GM23338 (cell line): Measurements from ENCODE around the gene RSBN1L. TPM values are rescaled to one million over a fixed set of nuclear protein-coding genes. Genes with fewer than 3 reads are reported as not detected.

Experiments used
- ATAC-seq: fragments of 200-7000 bp; cut with Tn5 transposase; 3 replicates; pipeline ENCODE4 v1.9.1; 2020
- DNase-seq: peaks from one replicate; pipeline ENCODE4 v3.0.0-alpha.2; 2015; ENCODE audit warnings: low spot score
- H2AFZ ChIP-seq: fragments of 200-600 bp; sonication (generic); 2 replicates; pipeline ENCODE4 v1.8.0; 2016; ENCODE audit warnings: antibody characterized with exemption, mild to moderate bottlenecking, moderate library complexity
- H3F3A ChIP-seq: fragments of 200-600 bp; sonication (generic); replicated peaks from 2 replicates; pipeline ENCODE4 v1.8.0; 2017; ENCODE audit warnings: antibody characterized with exemption, mixed run types, low read depth
- H3K27ac ChIP-seq: fragments of 200-600 bp; sonication (generic); 2 replicates; pipeline ENCODE4 v1.6.1; 2016; ENCODE audit warnings: low read depth
- H3K27me3 ChIP-seq: fragments of 200-600 bp; sonication (generic); 2 replicates; pipeline ENCODE4 v1.8.0; 2016; ENCODE audit warnings: mild to moderate bottlenecking, mixed run types, moderate library complexity; ENCODE audit not compliant: insufficient read depth
- H3K36me3 ChIP-seq: fragments of 200-600 bp; sonication (generic); 2 replicates; pipeline ENCODE4 v1.8.0; 2016; ENCODE audit warnings: mild to moderate bottlenecking; ENCODE audit not compliant: insufficient read depth
- H3K4me1 ChIP-seq: fragments of 200-600 bp; sonication (generic); 2 replicates; pipeline ENCODE4 v1.8.0; 2016; ENCODE audit warnings: mild to moderate bottlenecking, moderate library complexity; ENCODE audit not compliant: insufficient read depth
- H3K4me2 ChIP-seq: fragments of 200-600 bp; sonication (generic); 2 replicates; pipeline ENCODE4 v1.7.1; 2017; ENCODE audit warnings: mixed run types
- H3K4me3 ChIP-seq: fragments of 200-600 bp; sonication (generic); 2 replicates; pipeline ENCODE4 v1.6.1; 2016; ENCODE audit warnings: mixed run types
- H3K79me2 ChIP-seq: fragments of 200-600 bp; sonication (generic); replicated peaks from 2 replicates; pipeline ENCODE4 v1.8.0; 2017; ENCODE audit warnings: mild to moderate bottlenecking; ENCODE audit not compliant: insufficient read depth
- H3K9me2 ChIP-seq: fragments of 200-600 bp; sonication (generic); 2 replicates; pipeline ENCODE4 v1.8.0; 2017; ENCODE audit not compliant: insufficient read depth
- H4K20me1 ChIP-seq: fragments of 200-600 bp; sonication (generic); replicated peaks from 2 replicates; pipeline ENCODE4 v1.8.0; 2017; ENCODE audit warnings: mild to moderate bottlenecking; ENCODE audit not compliant: insufficient read depth
- H3K27ac Mint-ChIP-seq: 2 replicates; pipeline ENCODE4 v1.8.0; 2020; ENCODE audit warnings: inconsistent platforms, mild to moderate bottlenecking, moderate library complexity, mixed read lengths
- H3K27me3 Mint-ChIP-seq: 3 replicates; pipeline ENCODE4 v1.8.0; 2022; ENCODE audit warnings: low read depth, mild to moderate bottlenecking, moderate library complexity, mixed read lengths, inconsistent platforms; ENCODE audit not compliant: insufficient read depth, poor library complexity
- H3K36me3 Mint-ChIP-seq: 3 replicates; pipeline ENCODE4 v1.8.0; 2021; ENCODE audit warnings: low read depth, mild to moderate bottlenecking, inconsistent platforms, moderate library complexity, mixed read lengths
- H3K4me1 Mint-ChIP-seq: 3 replicates; pipeline ENCODE4 v1.8.0; 2020; ENCODE audit warnings: mild to moderate bottlenecking, inconsistent platforms, mixed read lengths
- H3K4me3 Mint-ChIP-seq: 3 replicates; pipeline ENCODE4 v1.8.0; 2021; ENCODE audit warnings: moderate library complexity, mild to moderate bottlenecking, inconsistent platforms, mixed read lengths
- H3K9me3 Mint-ChIP-seq: 3 replicates; pipeline ENCODE4 v1.8.0; 2020; ENCODE audit warnings: moderate library complexity, mild to moderate bottlenecking, inconsistent platforms, mixed read lengths
- EZH2phosphoT487 ChIP-seq: fragments of 200-600 bp; sonication (generic); IDR thresholded peaks from one replicate; pipeline ENCODE4 v1.8.1; 2018; ENCODE audit warnings: antibody characterized with exemption; ENCODE audit not compliant: unreplicated experiment
- NANOG ChIP-seq: IDR thresholded peaks from 2 replicates; pipeline ENCODE4 v1.6.1; 2016; ENCODE audit warnings: antibody characterized with exemption, borderline replicate concordance
- POLR2AphosphoS5 ChIP-seq: IDR thresholded peaks from 2 replicates; pipeline ENCODE4 v1.6.1; 2016; ENCODE audit warnings: antibody characterized with exemption, low read depth
- ZNF114 ChIP-seq: fragments of 250-450 bp; sonication (Bioruptor Pico); IDR thresholded peaks from 2 replicates; pipeline ENCODE4 v1.5.0; 2020; ENCODE audit warnings: mild to moderate bottlenecking, moderate library complexity
- ZNF331 ChIP-seq: fragments of 250-450 bp; sonication (Bioruptor Pico); IDR thresholded peaks from 2 replicates; pipeline ENCODE4 v1.5.0; 2020; ENCODE audit warnings: low read depth, mild to moderate bottlenecking, moderate library complexity
- polyA plus RNA-seq: library from polyadenylated mRNA; unstranded; fragments of >200 nt; fragmentation: Nextera tagmentation; extraction: Ambion mirVana; gene quantifications from 2 replicates; pipeline ENCODE4 v1.2.1, GENCODE V29; 2016
- total RNA-seq: library from RNA; depleted of rRNA; stranded (reverse); fragments of >200 nt; shearing (Covaris generic); gene quantifications from 2 replicates; pipeline ENCODE4 v1.2.3, GENCODE V29; 2014
- TF ChIP-seq, protein P1 (sequence below): IDR thresholded peaks from 2 replicates; pipeline ENCODE4 v1.6.1; 2016; ENCODE audit warnings: antibody characterized with exemption
- TF ChIP-seq, protein P2 (sequence below): fragments of 250-450 bp; sonication (Bioruptor Pico); IDR thresholded peaks from 2 replicates; pipeline ENCODE4 v1.5.0; 2020; ENCODE audit warnings: mild to moderate bottlenecking, moderate library complexity

RSBN1L gene
- total and polyA plus RNA-seq, 2 experiments from 2014 or later = 9.7 to 19.7 TPM

DNA sequence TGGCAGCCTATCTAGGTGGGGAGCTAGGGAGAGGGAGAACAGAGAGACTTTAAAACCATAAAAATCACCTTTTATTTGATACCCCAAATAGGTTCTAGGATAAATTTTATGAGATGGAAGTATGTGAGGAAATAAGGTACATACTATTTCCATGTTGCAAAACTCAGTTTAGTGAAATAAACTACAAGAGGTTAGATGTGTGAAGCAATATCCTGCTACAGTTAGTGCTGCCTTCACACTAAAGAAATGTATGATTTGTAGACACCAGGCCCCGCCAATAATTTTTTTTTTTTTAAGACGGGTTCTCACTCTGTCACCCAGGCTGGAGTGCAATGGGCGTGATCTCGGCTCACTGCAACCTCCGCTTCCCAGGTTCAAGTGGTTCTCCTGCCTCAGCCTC, 34.4 kb upstream of the RSBN1L start (continued):
- TF ChIP-seq, protein P1, sequence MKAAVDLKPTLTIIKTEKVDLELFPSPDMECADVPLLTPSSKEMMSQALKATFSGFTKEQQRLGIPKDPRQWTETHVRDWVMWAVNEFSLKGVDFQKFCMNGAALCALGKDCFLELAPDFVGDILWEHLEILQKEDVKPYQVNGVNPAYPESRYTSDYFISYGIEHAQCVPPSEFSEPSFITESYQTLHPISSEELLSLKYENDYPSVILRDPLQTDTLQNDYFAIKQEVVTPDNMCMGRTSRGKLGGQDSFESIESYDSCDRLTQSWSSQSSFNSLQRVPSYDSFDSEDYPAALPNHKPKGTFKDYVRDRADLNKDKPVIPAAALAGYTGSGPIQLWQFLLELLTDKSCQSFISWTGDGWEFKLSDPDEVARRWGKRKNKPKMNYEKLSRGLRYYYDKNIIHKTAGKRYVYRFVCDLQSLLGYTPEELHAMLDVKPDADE = no peak
- no peak for TF ChIP-seq NANOG
- TF ChIP-seq, protein P2, sequence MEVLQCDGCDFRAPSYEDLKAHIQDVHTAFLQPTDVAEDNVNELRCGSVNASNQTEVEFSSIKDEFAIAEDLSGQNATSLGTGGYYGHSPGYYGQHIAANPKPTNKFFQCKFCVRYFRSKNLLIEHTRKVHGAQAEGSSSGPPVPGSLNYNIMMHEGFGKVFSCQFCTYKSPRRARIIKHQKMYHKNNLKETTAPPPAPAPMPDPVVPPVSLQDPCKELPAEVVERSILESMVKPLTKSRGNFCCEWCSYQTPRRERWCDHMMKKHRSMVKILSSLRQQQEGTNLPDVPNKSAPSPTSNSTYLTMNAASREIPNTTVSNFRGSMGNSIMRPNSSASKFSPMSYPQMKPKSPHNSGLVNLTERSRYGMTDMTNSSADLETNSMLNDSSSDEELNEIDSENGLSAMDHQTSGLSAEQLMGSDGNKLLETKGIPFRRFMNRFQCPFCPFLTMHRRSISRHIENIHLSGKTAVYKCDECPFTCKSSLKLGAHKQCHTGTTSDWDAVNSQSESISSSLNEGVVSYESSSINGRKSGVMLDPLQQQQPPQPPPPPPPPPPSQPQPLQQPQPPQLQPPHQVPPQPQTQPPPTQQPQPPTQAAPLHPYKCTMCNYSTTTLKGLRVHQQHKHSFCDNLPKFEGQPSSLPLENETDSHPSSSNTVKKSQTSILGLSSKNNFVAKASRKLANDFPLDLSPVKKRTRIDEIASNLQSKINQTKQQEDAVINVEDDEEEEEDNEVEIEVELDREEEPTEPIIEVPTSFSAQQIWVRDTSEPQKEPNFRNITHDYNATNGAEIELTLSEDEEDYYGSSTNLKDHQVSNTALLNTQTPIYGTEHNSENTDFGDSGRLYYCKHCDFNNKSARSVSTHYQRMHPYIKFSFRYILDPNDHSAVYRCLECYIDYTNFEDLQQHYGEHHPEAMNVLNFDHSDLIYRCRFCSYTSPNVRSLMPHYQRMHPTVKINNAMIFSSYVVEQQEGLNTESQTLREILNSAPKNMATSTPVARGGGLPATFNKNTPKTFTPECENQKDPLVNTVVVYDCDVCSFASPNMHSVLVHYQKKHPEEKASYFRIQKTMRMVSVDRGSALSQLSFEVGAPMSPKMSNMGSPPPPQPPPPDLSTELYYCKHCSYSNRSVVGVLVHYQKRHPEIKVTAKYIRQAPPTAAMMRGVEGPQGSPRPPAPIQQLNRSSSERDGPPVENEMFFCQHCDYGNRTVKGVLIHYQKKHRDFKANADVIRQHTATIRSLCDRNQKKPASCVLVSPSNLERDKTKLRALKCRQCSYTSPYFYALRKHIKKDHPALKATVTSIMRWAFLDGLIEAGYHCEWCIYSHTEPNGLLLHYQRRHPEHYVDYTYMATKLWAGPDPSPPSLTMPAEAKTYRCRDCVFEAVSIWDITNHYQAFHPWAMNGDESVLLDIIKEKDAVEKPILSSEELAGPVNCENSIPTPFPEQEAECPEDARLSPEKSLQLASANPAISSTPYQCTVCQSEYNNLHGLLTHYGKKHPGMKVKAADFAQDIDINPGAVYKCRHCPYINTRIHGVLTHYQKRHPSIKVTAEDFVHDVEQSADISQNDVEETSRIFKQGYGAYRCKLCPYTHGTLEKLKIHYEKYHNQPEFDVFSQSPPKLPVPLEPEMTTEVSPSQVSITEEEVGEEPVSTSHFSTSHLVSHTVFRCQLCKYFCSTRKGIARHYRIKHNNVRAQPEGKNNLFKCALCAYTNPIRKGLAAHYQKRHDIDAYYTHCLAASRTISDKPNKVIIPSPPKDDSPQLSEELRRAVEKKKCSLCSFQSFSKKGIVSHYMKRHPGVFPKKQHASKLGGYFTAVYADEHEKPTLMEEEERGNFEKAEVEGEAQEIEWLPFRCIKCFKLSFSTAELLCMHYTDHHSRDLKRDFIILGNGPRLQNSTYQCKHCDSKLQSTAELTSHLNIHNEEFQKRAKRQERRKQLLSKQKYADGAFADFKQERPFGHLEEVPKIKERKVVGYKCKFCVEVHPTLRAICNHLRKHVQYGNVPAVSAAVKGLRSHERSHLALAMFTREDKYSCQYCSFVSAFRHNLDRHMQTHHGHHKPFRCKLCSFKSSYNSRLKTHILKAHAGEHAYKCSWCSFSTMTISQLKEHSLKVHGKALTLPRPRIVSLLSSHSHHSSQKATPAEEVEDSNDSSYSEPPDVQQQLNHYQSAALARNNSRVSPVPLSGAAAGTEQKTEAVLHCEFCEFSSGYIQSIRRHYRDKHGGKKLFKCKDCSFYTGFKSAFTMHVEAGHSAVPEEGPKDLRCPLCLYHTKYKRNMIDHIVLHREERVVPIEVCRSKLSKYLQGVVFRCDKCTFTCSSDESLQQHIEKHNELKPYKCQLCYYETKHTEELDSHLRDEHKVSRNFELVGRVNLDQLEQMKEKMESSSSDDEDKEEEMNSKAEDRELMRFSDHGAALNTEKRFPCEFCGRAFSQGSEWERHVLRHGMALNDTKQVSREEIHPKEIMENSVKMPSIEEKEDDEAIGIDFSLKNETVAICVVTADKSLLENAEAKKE = no peak
- no peak for TF ChIP-seq ZNF331 (CRISPR knock-in tag)
- no peak for TF ChIP-seq ZNF114
- TF ChIP-seq EZH2phosphoT487 = no peak

DNA sequence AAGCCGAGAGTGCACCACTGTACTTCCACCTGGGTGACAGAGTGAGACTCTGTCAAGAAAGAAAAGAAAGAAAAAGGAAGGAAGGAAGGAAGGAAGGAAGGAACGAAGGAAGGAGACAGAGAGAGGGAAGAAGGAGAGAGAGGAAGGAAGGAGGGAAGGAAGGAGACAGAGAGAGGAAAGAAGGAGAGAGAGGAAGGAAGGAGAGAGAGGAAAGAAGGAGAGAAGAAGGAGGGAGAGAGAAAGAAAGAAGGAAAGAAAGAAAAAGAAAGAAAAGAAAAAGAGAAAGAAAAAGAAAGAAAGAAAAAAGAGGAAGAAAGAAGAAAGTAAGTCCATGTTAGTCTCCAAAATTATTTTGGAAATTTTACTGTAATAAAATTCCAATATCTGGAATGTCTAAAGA, 33.4 kb upstream of the RSBN1L start:
- Mint-ChIP-seq H3K4me3 (no peak overlapping the region), H3K4me1 (peaks cover 5% of the 10 kb centered on the region; the same call in 2 of the 3 replicates), H3K36me3 (peaks cover 4% of the 10 kb centered on the region; the same call in 1 of the 3 replicates), H3K9me3 (no peaks in the 10 kb centered on the region), H3K27ac (no peak overlapping the region), H3K27me3 (peaks cover 2% of the 10 kb centered on the region)
- no peak overlapping the region for H3K27ac ChIP-seq
- no peaks in the 10 kb centered on the region for H3K4me1 ChIP-seq
- no peak for DNase-seq
- H2AFZ ChIP-seq = no peak overlapping the region
- no peak overlapping the region for H3K4me2 ChIP-seq
- H3K27me3 ChIP-seq = no peaks in the 10 kb centered on the region
- no peak overlapping the region for H3K4me3 ChIP-seq
- no peaks in the 10 kb centered on the region for H3K79me2 ChIP-seq
- no peaks in the 10 kb centered on the region for H3K36me3 ChIP-seq
- H3F3A ChIP-seq = no peaks in the 10 kb centered on the region
- H3K9me2 ChIP-seq = no peaks in the 10 kb centered on the region
- no peaks in the 10 kb centered on the region; the same call in none of the 2 replicates for H4K20me1 ChIP-seq
- ATAC-seq = no peak
- TF ChIP-seq, protein P2 = no peak
- TF ChIP-seq POLR2AphosphoS5 = no peak
- TF ChIP-seq ZNF331 (CRISPR knock-in tag) = no peak
- no peak for TF ChIP-seq EZH2phosphoT487
